Heart left ventricle (tissue), 16 donors: ENCODE measurements around the gene S1PR3. TPM values are rescaled to one million over a fixed set of nuclear protein-coding genes. Genes with fewer than 3 reads are reported as not detected.

ENCODE experiments used
- ATAC-seq, 4 donors: fragments of 200-7000 bp; cut with Tn5 transposase; one replicate each; pipeline ENCODE4 v1.9.1; 2020 to 2022; ENCODE audit warnings: moderate library complexity in 4 of 4, mild to moderate bottlenecking in 3 of 4, moderate number of reproducible peaks in 1 of 4
- DNase-seq, 5 donors: peaks; one replicate each; pipeline ENCODE4 v3.0.0-alpha.2; 2020
- H3K27ac ChIP-seq, 12 donors: fragments of 200-600 bp; sonication (generic) in 4 of 12; one replicate each; pipeline versions ENCODE4 v1.5.0 to v1.8.0; 2016 to 2022; ENCODE audit warnings: mild to moderate bottlenecking in 2 of 12
- H3K27me3 ChIP-seq, 9 donors: fragments of 200-600 bp; sonication (generic) in 2 of 9; one replicate each; pipeline versions ENCODE4 v1.5.1 to v1.8.0; 2016 to 2022; ENCODE audit warnings: mild to moderate bottlenecking in 3 of 9
- H3K36me3 ChIP-seq, 9 donors: fragments of 200-600 bp; sonication (generic) in 2 of 9; one replicate each; pipeline versions ENCODE4 v1.5.0 to v1.8.0; 2018 to 2022; ENCODE audit warnings: mild to moderate bottlenecking in 2 of 9
- H3K4me1 ChIP-seq, 12 donors: fragments of 200-600 bp; sonication (generic) in 4 of 12; one replicate each; pipeline versions ENCODE4 v1.5.0 to v1.8.0; 2016 to 2022; ENCODE audit warnings: mild to moderate bottlenecking in 3 of 12
- H3K4me3 ChIP-seq, 12 donors: fragments of 200-600 bp; sonication (generic) in 4 of 12; one replicate each; pipeline versions ENCODE4 v1.5.0 to v1.8.0; 2017 to 2022; ENCODE audit warnings: mild to moderate bottlenecking in 9 of 12, moderate library complexity in 4 of 12
- H3K9me3 ChIP-seq, 12 donors: fragments of 200-600 bp; sonication (generic) in 4 of 12; one replicate each; pipeline versions ENCODE4 v1.5.0 to v1.8.0; 2016 to 2022; ENCODE audit warnings: mild to moderate bottlenecking in 1 of 12
- POLR2A ChIP-seq, 2 donors: fragments of 450-650 bp; IDR thresholded peaks; one replicate each; pipeline ENCODE4 v1.6.1; 2017; ENCODE audit warnings: antibody characterized with exemption in 2 of 2, mild to moderate bottlenecking in 2 of 2, moderate library complexity in 2 of 2
- WGBS, 4 donors: extraction: QIAGEN DNeasy Blood & Tissue Kit in 2 of 4; methylation state at CpG; one replicate each; pipeline versions ENCODE4 v1.1.5 to v1.1.7; 2013 to 2018; 5-methylcytosine and 5-hydroxymethylcytosine counted together
- intact Hi-C, 10 donors: fragments of 100-400 bp; cut with DNase I; formaldehyde crosslinking; loops; one replicate each; pipeline versions ENCODE4 v1.11.1 to v1.14.2; 2022
- polyA plus RNA-seq, 2 donors: library from polyadenylated mRNA; stranded (reverse); fragments of 200-250 nt; gene quantifications; one replicate each; pipeline ENCODE4 v1.2.3, GENCODE V29; 2013
- total RNA-seq, 9 donors: library from RNA; depleted of rRNA in 2 of 9; stranded (reverse); fragments of >200 nt in 2 of 9; fragmentation: NEBNext Ultra II Directional in 3 of 9; extraction: Animal tissue kit (Norgen Biotek cat#: 25700) in 3 of 9; gene quantifications; one replicate each; pipeline versions ENCODE4 v1.1.0 to v1.2.4, GENCODE V29; 2016 to 2023
- TF ChIP-seq, protein P1 (sequence below), 12 donors: fragments of 200-600 bp; sonication (generic) in 4 of 12; IDR thresholded peaks; one replicate each; pipeline versions ENCODE4 v1.5.0 to v1.8.0; 2018 to 2022; ENCODE audit warnings: antibody characterized with exemption in 12 of 12, mild to moderate bottlenecking in 5 of 12
- donor health status: ischemic (EF 13 %, LVEDD 7.1; RV severe dilation, severe dysfunction).
- donor health status: healthy with polysubstance abuse.
- donor health status: DM: no; HTN: yes; CAD: no.
- donor health status: DM: no; HTN: no; CAD: no.
- donor health status: ischemic (EF 25% LVEDD 6.9; RV normal size, moderate dysfunction).
- donor health status: ischemic (EF 25% LVEDD 5.7; RV mildly dilated, moderate dysfunction).
- donor health status: healthy.
- donor health status: DM: yes; HTN: yes; CAD: no.
- donor health status: ischemic (EF 35%, LVEDD 5.7; RV mildly dilated, moderate dysfunction).
- donor health status: nonischemic (EF 11% LVEDD 7.7; RV severe dilation, severe dysfunction).
- donor health status: DM: yes; HTN: yes; CAD: no.
- donor health status: PGD.
- donor health status: ischemic (EF 29% LVEDD 5.4; RV normal size, mild dysfunction).
- donor health status: nonischemic (EF 23%, LVEDD 6.1; RV moderate dilation, normal function).

The S1PR3 gene
- total and polyA plus RNA-seq, 11 donors, result 7.4 to 50.3 (median 29.5) TPM

DNA sequence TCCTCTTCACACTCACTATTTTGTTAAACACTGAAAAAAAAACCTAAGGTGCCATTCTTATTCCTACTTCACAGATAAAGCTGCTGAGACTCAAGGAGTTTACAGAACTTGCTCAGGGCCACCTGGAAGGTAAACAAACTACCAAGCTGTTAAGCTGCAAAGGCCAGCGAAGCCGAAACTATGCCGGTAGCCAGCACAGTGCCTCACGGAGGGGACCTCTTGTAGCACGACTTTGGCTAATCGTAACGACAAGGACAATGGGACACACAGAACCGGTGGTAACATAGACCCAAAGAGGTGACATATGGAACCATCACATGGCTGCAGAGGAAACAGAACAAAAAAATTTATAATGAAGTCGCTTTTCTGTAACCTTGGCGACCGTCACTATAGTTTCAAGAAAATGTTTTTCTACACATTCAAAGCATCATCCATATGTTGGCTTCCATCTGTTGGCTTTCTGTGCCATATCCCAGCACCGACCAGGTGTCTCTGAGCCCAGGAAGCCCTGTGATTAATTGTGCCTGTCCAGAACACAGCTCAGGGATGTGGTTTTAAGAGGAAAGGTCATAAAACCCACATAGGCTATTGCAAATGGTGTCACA is 60.3 kb downstream of the S1PR3 start:
- Histone ChIP-seq H3K27ac (no peak overlapping the region), H3K4me1 (peaks cover 0 to 16% (median 0%) of the 10 kb centered on the region in 12 donors), H3K4me3 (no peak overlapping the region), H3K27me3 (no peaks in the 10 kb centered on the region), H3K9me3 (no peaks in the 10 kb centered on the region), H3K36me3 (no peaks in the 10 kb centered on the region)
- intact Hi-C loops, result loop anchor here in 1 of 10 donors (10.0 kb wide), 1 partner anchor 223 kb away; no protein-coding TSS in a partner anchor
- no peak for ATAC-seq
- no peak for DNase-seq
- WGBS, 4 donors, result 89 to 92% (median 91%) methylated on average over 12 of the region's 12 CpGs
- no peak for TF ChIP-seq POLR2A (IDR thresholded peaks at IDR 0.05)
- TF ChIP-seq, protein P1, sequence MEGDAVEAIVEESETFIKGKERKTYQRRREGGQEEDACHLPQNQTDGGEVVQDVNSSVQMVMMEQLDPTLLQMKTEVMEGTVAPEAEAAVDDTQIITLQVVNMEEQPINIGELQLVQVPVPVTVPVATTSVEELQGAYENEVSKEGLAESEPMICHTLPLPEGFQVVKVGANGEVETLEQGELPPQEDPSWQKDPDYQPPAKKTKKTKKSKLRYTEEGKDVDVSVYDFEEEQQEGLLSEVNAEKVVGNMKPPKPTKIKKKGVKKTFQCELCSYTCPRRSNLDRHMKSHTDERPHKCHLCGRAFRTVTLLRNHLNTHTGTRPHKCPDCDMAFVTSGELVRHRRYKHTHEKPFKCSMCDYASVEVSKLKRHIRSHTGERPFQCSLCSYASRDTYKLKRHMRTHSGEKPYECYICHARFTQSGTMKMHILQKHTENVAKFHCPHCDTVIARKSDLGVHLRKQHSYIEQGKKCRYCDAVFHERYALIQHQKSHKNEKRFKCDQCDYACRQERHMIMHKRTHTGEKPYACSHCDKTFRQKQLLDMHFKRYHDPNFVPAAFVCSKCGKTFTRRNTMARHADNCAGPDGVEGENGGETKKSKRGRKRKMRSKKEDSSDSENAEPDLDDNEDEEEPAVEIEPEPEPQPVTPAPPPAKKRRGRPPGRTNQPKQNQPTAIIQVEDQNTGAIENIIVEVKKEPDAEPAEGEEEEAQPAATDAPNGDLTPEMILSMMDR (IDR thresholded peaks at IDR 0.05), result no peak

DNA sequence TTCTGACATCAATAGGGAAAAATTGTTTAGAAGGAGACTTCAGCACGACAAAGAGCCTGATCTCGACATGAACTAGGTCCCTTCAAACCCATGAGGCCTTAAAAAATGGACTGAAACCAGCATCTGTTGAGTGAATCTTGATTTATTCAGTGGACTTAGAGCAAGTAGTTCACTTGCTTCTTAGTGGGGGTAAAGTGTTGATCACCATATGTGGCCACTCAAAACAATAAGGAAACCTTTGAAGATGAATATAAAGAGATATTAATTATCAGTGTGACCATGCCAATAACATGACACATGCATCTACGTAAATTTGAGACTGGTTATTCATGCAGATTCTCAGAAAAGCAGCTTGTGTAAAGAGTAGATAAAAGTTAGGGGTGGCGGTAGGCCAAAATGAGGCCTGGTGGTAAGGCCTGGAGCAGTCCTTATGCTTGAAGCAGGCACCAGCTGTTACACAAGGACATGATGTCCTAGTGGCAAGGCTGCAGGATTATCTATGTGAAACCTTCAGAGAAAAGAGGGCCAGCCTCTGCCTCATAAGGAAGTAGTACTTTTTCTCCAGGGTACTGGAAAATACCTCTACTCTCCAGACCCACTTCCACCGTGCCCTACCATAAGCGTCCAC is 61.3 kb downstream of the S1PR3 start:
- ATAC-seq (peak in 3 of 4 donors; percentile 48 to 89 (median 73)), DNase-seq (peak in 2 of 5 donors; percentile 53 to 60)
- 80 to 87% (median 83%) methylated on average over 6 of the region's 6 CpGs for WGBS, 4 donors
- Histone ChIP-seq H3K4me1 (peaks cover 0 to 8% (median 0%) of the 10 kb centered on the region in 12 donors), H3K27me3 (no peaks in the 10 kb centered on the region), H3K4me3 (no peak overlapping the region), H3K27ac (peak overlapping the region in 2 of 12 donors; percentile 1 to 42), H3K36me3 (no peaks in the 10 kb centered on the region), H3K9me3 (no peaks in the 10 kb centered on the region)
- intact Hi-C loops, result loop anchor here in 1 of 10 donors (10.0 kb wide), 1 partner anchor 222 kb away; no protein-coding TSS in a partner anchor
- TF ChIP-seq, protein P1 (IDR thresholded peaks at IDR 0.05), result no peak
- TF ChIP-seq POLR2A (IDR thresholded peaks at IDR 0.05), result no peak

DNA sequence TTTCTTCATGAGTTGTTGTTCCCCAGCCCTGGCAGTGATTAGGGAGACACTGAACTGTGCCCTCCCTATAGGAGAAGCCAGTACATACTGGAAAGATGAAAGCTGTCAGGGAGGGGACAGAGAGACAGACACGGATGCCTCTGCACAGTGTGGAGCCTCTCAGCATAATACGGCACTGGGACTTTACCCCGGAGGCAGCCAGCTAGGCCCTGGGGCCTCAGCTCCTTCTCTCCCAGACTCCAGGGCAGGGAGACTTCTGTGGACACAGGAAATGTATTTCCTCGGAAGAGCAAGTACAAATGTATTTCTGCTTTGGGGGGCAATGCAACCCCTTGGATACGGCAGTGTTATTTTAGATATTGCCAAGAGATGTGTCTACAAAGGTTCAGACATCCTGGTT is 62.0 kb downstream of the S1PR3 start:
- intact Hi-C loops, result loop anchor here in 1 of 10 donors (10.0 kb wide), 1 partner anchor 222 kb away; no protein-coding TSS in a partner anchor
- H3K4me3 ChIP-seq, result no peak overlapping the region
- no peaks in the 10 kb centered on the region for H3K27me3 ChIP-seq
- DNase-seq (no peak), ATAC-seq (no peak)
- H3K36me3 ChIP-seq, result no peaks in the 10 kb centered on the region
- WGBS, 4 donors, result 77 to 92% (median 87%) methylated on average over 4 to 5 of the region's 5 CpGs
- H3K27ac ChIP-seq, result no peak overlapping the region
- TF ChIP-seq, protein P1 (IDR thresholded peaks at IDR 0.05), result no peak
- TF ChIP-seq POLR2A (IDR thresholded peaks at IDR 0.05), result no peak
- H3K4me1 ChIP-seq, result peaks cover 0 to 7% (median 0%) of the 10 kb centered on the region in 12 donors
- H3K9me3 ChIP-seq, result no peaks in the 10 kb centered on the region

Other genes with a start within 250 kb of the S1PR3 start
- gene SHC3, start 187.3 kb downstream of the S1PR3 start, total RNA-seq, result 1 to 10 TPM in 2 of 9 donors, under 1 TPM in 7; 0.20 to 4.3 (median 0.52) TPM
- gene SHC3, start 187.3 kb downstream of the S1PR3 start, polyA plus RNA-seq, result under 1 TPM; 0.30 to 0.68 TPM